Measurements from ENCODE around the gene FKBP10.
A peak's percentile ranks its signal among the peaks of the same experiment; 100 is the strongest.

The FKBP10 gene

GRCh38 chr17:41812381-41813151, at the start of gene FKBP10:
TSS of gene FKBP10 (plus strand) at chr17:41813004. CDS start at chr17:41813035, 31 bp downstream.
- TF ChIP-seq, protein P1, sequence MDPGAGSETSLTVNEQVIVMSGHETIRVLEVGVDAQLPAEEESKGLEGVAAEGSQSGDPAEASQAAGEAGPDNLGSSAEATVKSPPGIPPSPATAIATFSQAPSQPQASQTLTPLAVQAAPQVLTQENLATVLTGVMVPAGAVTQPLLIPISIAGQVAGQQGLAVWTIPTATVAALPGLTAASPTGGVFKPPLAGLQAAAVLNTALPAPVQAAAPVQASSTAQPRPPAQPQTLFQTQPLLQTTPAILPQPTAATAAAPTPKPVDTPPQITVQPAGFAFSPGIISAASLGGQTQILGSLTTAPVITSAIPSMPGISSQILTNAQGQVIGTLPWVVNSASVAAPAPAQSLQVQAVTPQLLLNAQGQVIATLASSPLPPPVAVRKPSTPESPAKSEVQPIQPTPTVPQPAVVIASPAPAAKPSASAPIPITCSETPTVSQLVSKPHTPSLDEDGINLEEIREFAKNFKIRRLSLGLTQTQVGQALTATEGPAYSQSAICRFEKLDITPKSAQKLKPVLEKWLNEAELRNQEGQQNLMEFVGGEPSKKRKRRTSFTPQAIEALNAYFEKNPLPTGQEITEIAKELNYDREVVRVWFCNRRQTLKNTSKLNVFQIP (CRISPR knock-in tag; IDR thresholded peaks at IDR 0.05; ENCODE audit: borderline replicate concordance, low read depth): no peak
- TF ChIP-seq ZFP3 (CRISPR knock-in tag; IDR thresholded peaks at IDR 0.05) (no peak), OSR1 (CRISPR knock-in tag; IDR thresholded peaks at IDR 0.05) (no peak), PPARA (CRISPR knock-in tag; IDR thresholded peaks at IDR 0.05; ENCODE audit: borderline replicate concordance) (no peak), SNAI2 (CRISPR knock-in tag; IDR thresholded peaks at IDR 0.05) (no peak), ZFP30 (CRISPR knock-in tag; IDR thresholded peaks at IDR 0.05) (no peak), TCF4 (CRISPR knock-in tag; IDR thresholded peaks at IDR 0.05; ENCODE audit: borderline replicate concordance) (no peak), ZNF565 (CRISPR knock-in tag; conservative IDR thresholded peaks at IDR 0.05; ENCODE audit: low read depth) (no peak), ISL1 (CRISPR knock-in tag; IDR thresholded peaks at IDR 0.05) (no peak), ESRRG (CRISPR knock-in tag; IDR thresholded peaks at IDR 0.05) (no peak), ZNF8 (CRISPR knock-in tag; IDR thresholded peaks at IDR 0.05) (no peak)
- ATAC-seq: peak; percentile 75

GRCh38 chr17:41763327-41763726, 49.5 kb upstream of the FKBP10 start:
- no peak for ATAC-seq
- TF ChIP-seq ESRRG (CRISPR knock-in tag; IDR thresholded peaks at IDR 0.05) (no peak), TCF4 (CRISPR knock-in tag; IDR thresholded peaks at IDR 0.05; ENCODE audit: borderline replicate concordance) (no peak), ZFP3 (CRISPR knock-in tag; IDR thresholded peaks at IDR 0.05) (no peak), OSR1 (CRISPR knock-in tag; IDR thresholded peaks at IDR 0.05) (no peak), ISL1 (CRISPR knock-in tag; IDR thresholded peaks at IDR 0.05) (no peak), PATZ1 (CRISPR knock-in tag; IDR thresholded peaks at IDR 0.05; ENCODE audit: borderline replicate concordance) (no peak), ARNTL (CRISPR knock-in tag; IDR thresholded peaks at IDR 0.05; ENCODE audit: borderline replicate concordance, low read depth) (no peak), TSHZ2 (CRISPR knock-in tag; IDR thresholded peaks at IDR 0.05) (no peak), ZNF565 (CRISPR knock-in tag; conservative IDR thresholded peaks at IDR 0.05; ENCODE audit: low read depth) (no peak), RARB (CRISPR knock-in tag; IDR thresholded peaks at IDR 0.05) (no peak), TOX (CRISPR knock-in tag; IDR thresholded peaks at IDR 0.05; ENCODE audit: borderline replicate concordance) (no peak), BACH2 (CRISPR knock-in tag; IDR thresholded peaks at IDR 0.05; ENCODE audit: borderline replicate concordance) (no peak), SNAI2 (CRISPR knock-in tag; IDR thresholded peaks at IDR 0.05) (no peak), PPARA (CRISPR knock-in tag; IDR thresholded peaks at IDR 0.05; ENCODE audit: borderline replicate concordance) (no peak), ZNF8 (CRISPR knock-in tag; IDR thresholded peaks at IDR 0.05) (no peak)
- TF ChIP-seq, protein P2, sequence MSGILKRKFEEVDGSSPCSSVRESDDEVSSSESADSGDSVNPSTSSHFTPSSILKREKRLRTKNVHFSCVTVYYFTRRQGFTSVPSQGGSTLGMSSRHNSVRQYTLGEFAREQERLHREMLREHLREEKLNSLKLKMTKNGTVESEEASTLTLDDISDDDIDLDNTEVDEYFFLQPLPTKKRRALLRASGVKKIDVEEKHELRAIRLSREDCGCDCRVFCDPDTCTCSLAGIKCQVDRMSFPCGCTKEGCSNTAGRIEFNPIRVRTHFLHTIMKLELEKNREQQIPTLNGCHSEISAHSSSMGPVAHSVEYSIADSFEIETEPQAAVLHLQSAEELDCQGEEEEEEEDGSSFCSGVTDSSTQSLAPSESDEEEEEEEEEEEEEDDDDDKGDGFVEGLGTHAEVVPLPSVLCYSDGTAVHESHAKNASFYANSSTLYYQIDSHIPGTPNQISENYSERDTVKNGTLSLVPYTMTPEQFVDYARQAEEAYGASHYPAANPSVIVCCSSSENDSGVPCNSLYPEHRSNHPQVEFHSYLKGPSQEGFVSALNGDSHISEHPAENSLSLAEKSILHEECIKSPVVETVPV (CRISPR knock-in tag; IDR thresholded peaks at IDR 0.05): no peak
- TF ChIP-seq, protein P1 (CRISPR knock-in tag; IDR thresholded peaks at IDR 0.05; ENCODE audit: borderline replicate concordance, low read depth): no peak

DNA sequence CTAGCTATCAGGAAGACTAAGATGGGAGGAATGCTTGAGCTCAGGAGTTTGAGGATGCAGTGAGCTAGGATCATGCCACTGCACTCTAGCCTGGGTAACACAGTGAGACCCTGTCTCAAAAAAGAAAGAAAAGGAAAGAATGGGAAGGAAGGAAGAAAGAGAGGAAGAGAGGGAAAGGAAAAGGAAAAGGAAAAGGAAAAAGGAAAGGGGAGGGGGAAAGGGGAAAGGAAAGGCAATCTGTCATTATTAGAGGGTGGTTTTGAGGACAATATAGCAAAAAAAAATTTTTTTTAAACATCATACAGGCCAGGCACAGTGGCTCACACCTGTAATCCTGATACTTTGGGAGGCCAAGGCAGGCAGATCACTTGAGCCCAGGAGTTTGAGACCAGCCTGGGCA, 46.7 kb upstream of the FKBP10 start:
- ATAC-seq: no peak
- TF ChIP-seq ZNF70 (CRISPR knock-in tag; IDR thresholded peaks at IDR 0.05): no peak
- no peak for TF ChIP-seq ZC3H10 (CRISPR knock-in tag; IDR thresholded peaks at IDR 0.05)
- no peak for TF ChIP-seq CSDC2 (CRISPR knock-in tag; IDR thresholded peaks at IDR 0.05)
- TF ChIP-seq, protein P3, sequence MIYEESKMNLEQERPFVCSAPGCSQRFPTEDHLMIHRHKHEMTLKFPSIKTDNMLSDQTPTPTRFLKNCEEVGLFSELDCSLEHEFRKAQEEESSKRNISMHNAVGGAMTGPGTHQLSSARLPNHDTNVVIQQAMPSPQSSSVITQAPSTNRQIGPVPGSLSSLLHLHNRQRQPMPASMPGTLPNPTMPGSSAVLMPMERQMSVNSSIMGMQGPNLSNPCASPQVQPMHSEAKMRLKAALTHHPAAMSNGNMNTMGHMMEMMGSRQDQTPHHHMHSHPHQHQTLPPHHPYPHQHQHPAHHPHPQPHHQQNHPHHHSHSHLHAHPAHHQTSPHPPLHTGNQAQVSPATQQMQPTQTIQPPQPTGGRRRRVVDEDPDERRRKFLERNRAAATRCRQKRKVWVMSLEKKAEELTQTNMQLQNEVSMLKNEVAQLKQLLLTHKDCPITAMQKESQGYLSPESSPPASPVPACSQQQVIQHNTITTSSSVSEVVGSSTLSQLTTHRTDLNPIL (CRISPR knock-in tag; IDR thresholded peaks at IDR 0.05; ENCODE audit: low read depth): no peak
- no peak for TF ChIP-seq ZNF8 (CRISPR knock-in tag; IDR thresholded peaks at IDR 0.05)
- no peak for TF ChIP-seq RARB (CRISPR knock-in tag; IDR thresholded peaks at IDR 0.05)
- no peak for TF ChIP-seq BACH2 (CRISPR knock-in tag; IDR thresholded peaks at IDR 0.05; ENCODE audit: borderline replicate concordance)
- TF ChIP-seq OSR1 (CRISPR knock-in tag; IDR thresholded peaks at IDR 0.05): no peak
- TF ChIP-seq ZFP3 (CRISPR knock-in tag; IDR thresholded peaks at IDR 0.05): no peak
- no peak for TF ChIP-seq PATZ1 (CRISPR knock-in tag; IDR thresholded peaks at IDR 0.05; ENCODE audit: borderline replicate concordance)
- TF ChIP-seq ZFP30 (CRISPR knock-in tag; IDR thresholded peaks at IDR 0.05): no peak
- no peak for TF ChIP-seq SNAI2 (CRISPR knock-in tag; IDR thresholded peaks at IDR 0.05)
- no peak for TF ChIP-seq GLIS3 (CRISPR knock-in tag; IDR thresholded peaks at IDR 0.05)
- TF ChIP-seq PPARA (CRISPR knock-in tag; IDR thresholded peaks at IDR 0.05; ENCODE audit: borderline replicate concordance): no peak
- no peak for TF ChIP-seq ESRRG (CRISPR knock-in tag; IDR thresholded peaks at IDR 0.05)
